ENCODE results near the gene METRNL.
"Not testable (repeated sequence)": the region's sequence is repeated elsewhere in the genome, so short reads cannot be mapped to it uniquely, and the experiment has no call there.

GRCh38 chr17:83038983-83039382 is 40.4 kb upstream of the METRNL start:
- not testable (repeated sequence) for TF ChIP-seq CTCF (IDR thresholded peaks at IDR 0.05); ZFX (IDR thresholded peaks at IDR 0.05; ENCODE audit: borderline replicate concordance)

Measured in 22Rv1 (cell line).